NOMO-1 treated with DMSO at 0.1 percent for 48 hours (cell line): ENCODE results near the gene PHYKPL.
A peak's percentile ranks its signal among the peaks of the same experiment; 100 is the strongest.

Experiments
- DNase-seq: peaks from one replicate; lab custom pipeline; 2025; ENCODE audit not compliant: unreplicated experiment; lab: John Stamatoyannopoulos, UW

PHYKPL gene

GRCh38 chr5:178192787-178193186, 39.8 kb downstream of the PHYKPL start:
- DNase-seq: no peak

GRCh38 chr5:178192244-178192643, 40.4 kb downstream of the PHYKPL start:
- DNase-seq: no peak

- DNase-seq: no peak
Measured at GRCh38 chr5:178191661-178192060, 40.9 kb downstream of the PHYKPL start.

- DNase-seq: no peak
Measured at GRCh38 chr5:178189433-178189832, 43.2 kb downstream of the PHYKPL start.

- no peak for DNase-seq
Measured at GRCh38 chr5:178187014-178187413, 45.6 kb downstream of the PHYKPL start, which contains the start of gene GMCL2. GMCL2 (minus strand) TSS chr5:178187371; CDS start chr5:178187299, 72 bp downstream.

GRCh38 chr5:178186427-178186826, 46.2 kb downstream of the PHYKPL start:
- peak; percentile 63 for DNase-seq

- DNase-seq: peak; percentile 78
Measured at GRCh38 chr5:178182158-178182876, 50.3 kb downstream of the PHYKPL start.

- no peak for DNase-seq
Measured at GRCh38 chr5:178180141-178180863, 52.3 kb downstream of the PHYKPL start.

- DNase-seq: no peak
Measured at GRCh38 chr5:178177569-178177968, 55.0 kb downstream of the PHYKPL start.

- DNase-seq: no peak
Measured at GRCh38 chr5:178176791-178177190, 55.8 kb downstream of the PHYKPL start.

GRCh38 chr5:178174456-178174855, 58.1 kb downstream of the PHYKPL start:
- no peak for DNase-seq

GRCh38 chr5:178170455-178170854, 62.1 kb downstream of the PHYKPL start:
- DNase-seq: no peak

GRCh38 chr5:178165581-178165980, 67.0 kb downstream of the PHYKPL start:
- no peak for DNase-seq

GRCh38 chr5:178163772-178164735, 68.5 kb downstream of the PHYKPL start:
- peak; percentile 79 for DNase-seq

GRCh38 chr5:178162481-178162880, 70.1 kb downstream of the PHYKPL start:
- DNase-seq: no peak

- DNase-seq: no peak
Measured at GRCh38 chr5:178160176-178160575, 72.4 kb downstream of the PHYKPL start.
